ENCODE results near the gene JAKMIP2. TPM values are rescaled to one million over a fixed set of nuclear protein-coding genes. Genes with fewer than 3 reads are reported as not detected.

Gene JAKMIP2
- polyA plus RNA-seq, 1 of the 3 experiments (the other 2 are of a cell fraction) = 2.1 TPM

GRCh38 chr5:147601652-147602051 lies 180.9 kb downstream of the JAKMIP2 start:
- TF ChIP-seq RFX5 (IDR thresholded peaks at IDR 0.05; ENCODE audit: low read length) = no peak
- TF ChIP-seq TCF12 (IDR thresholded peaks at IDR 0.05) = no peak
- TF ChIP-seq REST (IDR thresholded peaks at IDR 0.05; ENCODE audit: low read depth, low read length) = no peak
- no peak for TF ChIP-seq SMC3 (IDR thresholded peaks at IDR 0.05; ENCODE audit: low read depth, low read length)
- no peak for TF ChIP-seq EP300 (IDR thresholded peaks at IDR 0.05; ENCODE audit: borderline replicate concordance in 1 of 2, low read depth in 1 of 2, low read length in 1 of 2)
- TF ChIP-seq MXI1 (IDR thresholded peaks at IDR 0.05; ENCODE audit: low read depth, low read length) = no peak
- no peak for TF ChIP-seq MAX (IDR thresholded peaks at IDR 0.05; ENCODE audit: low read depth)
- TF ChIP-seq YY1 (IDR thresholded peaks at IDR 0.05; ENCODE audit: low read depth) = no peak
- no peak for TF ChIP-seq IRF3 (IDR thresholded peaks at IDR 0.05; ENCODE audit: low read depth, low read length)
- no peak for TF ChIP-seq JUND (IDR thresholded peaks at IDR 0.05)
- TF ChIP-seq CTCF (IDR thresholded peaks at IDR 0.05) = no peak
- TF ChIP-seq TEAD4 (IDR thresholded peaks at IDR 0.05; ENCODE audit: borderline replicate concordance, insufficient read depth) = no peak
- TF ChIP-seq ZBTB33 (IDR thresholded peaks at IDR 0.05; ENCODE audit: borderline replicate concordance, low read depth) = no peak
- TF ChIP-seq FOXJ3 (CRISPR knock-in tag; IDR thresholded peaks at IDR 0.05) = no peak
- no peak for TF ChIP-seq MEF2A (IDR thresholded peaks at IDR 0.05; ENCODE audit: borderline replicate concordance, low read depth)
- TF ChIP-seq USF1 (IDR thresholded peaks at IDR 0.05; ENCODE audit: borderline replicate concordance, low read depth) = no peak
- TF ChIP-seq CHD2 (IDR thresholded peaks at IDR 0.05; ENCODE audit: low read length, partially characterized antibody) = no peak
- no peak for TF ChIP-seq RXRA (IDR thresholded peaks at IDR 0.05; ENCODE audit: borderline replicate concordance, low read depth)
- no peak for TF ChIP-seq GATA2 (CRISPR knock-in tag; IDR thresholded peaks at IDR 0.05)
- H3K36me3 ChIP-seq (replicated peaks in 1 of 2; ENCODE audit: control insufficient read depth in 1 of 2, insufficient read depth in 2 of 2, low read length in 1 of 2) = no peaks in the 10 kb centered on the region
- DNase-seq = no peak
- no peak overlapping the region for H3K4me2 ChIP-seq
- H3K9ac ChIP-seq = no peak overlapping the region
- CTCF ChIA-PET = interaction anchor here (0.6 to 2.4 kb wide), 3 partner anchors 23 to 26 kb away, joined by 4 to 10 read pairs (median 7); no protein-coding TSS in a partner anchor
- no peaks in the 10 kb centered on the region for H3K9me3 ChIP-seq
- no peaks in the 10 kb centered on the region for H3F3A ChIP-seq (replicated peaks; ENCODE audit: insufficient read depth)
- H3K79me2 ChIP-seq (ENCODE audit: insufficient read depth) = no peaks in the 10 kb centered on the region
- no peak overlapping the region for H3K27ac ChIP-seq (ENCODE audit: low read depth in 2 of 2, low read length in 1 of 2)
- POLR2A ChIA-PET = no interaction called here
- no peaks in the 10 kb centered on the region for H4K20me1 ChIP-seq (ENCODE audit: insufficient read depth)
- no peaks in the 10 kb centered on the region for H3K27me3 ChIP-seq (ENCODE audit: insufficient read depth)
- no peak overlapping the region for H3K4me3 ChIP-seq (ENCODE audit: low read depth in 2 of 2, low read length in 1 of 2)
- H2AFZ ChIP-seq (ENCODE audit: low read depth) = no peak overlapping the region
- WGBS (ENCODE audit: low lambda C conversion rate) = 0% methylated on average over 1 of the region's 1 CpG
- H3K9me2 ChIP-seq = no peaks in the 10 kb centered on the region
- H3K4me1 ChIP-seq (ENCODE audit: control insufficient read depth in 1 of 2, insufficient read depth in 2 of 2, low read depth in 1 of 2, low read length in 1 of 2) = no peaks in the 10 kb centered on the region
